ENCODE data around the gene MYO6.
"Not testable (repeated sequence)": the region's sequence is repeated elsewhere in the genome, so short reads cannot be mapped to it uniquely, and the experiment has no call there.

Gene MYO6

DNA sequence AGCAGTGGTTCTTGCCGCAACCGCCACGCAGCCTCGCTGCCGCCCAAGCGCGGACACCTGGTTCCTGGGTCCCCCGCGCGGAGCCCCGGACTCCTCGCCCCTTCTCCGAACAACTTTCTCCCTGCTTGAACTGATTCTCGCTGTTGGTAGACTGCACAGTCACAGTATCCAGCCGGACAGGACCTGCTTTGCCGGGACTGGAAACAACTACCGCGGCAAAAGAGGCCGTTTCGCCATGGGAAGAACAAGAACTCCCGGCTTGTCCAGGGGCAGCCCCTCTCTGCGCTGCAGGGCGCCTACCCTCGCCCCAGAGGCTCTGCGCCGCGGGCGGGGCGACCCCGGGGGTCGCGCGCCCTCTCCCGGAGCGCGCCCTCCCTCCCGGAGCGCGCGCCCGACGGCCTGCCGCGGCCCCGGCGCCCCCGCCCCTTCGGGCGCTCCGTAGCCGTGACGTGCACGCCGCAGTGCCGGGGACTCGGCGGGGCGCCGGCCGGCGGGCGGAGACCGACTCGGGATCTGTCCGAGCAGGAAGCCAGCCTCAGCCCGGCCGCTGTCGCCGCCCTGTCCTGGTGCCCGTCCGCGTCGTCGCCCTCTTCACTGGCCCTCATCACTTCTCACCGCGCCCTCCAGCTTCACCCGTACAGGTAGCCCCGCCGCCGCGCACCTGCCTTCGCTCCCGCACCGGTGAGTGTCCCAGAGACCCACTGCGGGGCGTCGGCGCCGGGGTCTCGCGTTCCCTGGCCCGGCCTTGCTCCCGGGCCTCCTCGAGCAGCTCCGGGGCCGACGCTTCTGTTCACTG lies at the start of gene MYO6:
Gene MYO6, plus strand, starts transcription at position 497 of the 796 bp plus-strand sequence. CDS start 68,309 bp downstream, outside the sequence.
- no peak for DNase-seq (ENCODE audit: low read depth)
- H3K4me3 ChIP-seq (ENCODE audit: low read depth, low read length), result peak within 1 kb of the TSS; percentile 80
- TF ChIP-seq, protein P1, sequence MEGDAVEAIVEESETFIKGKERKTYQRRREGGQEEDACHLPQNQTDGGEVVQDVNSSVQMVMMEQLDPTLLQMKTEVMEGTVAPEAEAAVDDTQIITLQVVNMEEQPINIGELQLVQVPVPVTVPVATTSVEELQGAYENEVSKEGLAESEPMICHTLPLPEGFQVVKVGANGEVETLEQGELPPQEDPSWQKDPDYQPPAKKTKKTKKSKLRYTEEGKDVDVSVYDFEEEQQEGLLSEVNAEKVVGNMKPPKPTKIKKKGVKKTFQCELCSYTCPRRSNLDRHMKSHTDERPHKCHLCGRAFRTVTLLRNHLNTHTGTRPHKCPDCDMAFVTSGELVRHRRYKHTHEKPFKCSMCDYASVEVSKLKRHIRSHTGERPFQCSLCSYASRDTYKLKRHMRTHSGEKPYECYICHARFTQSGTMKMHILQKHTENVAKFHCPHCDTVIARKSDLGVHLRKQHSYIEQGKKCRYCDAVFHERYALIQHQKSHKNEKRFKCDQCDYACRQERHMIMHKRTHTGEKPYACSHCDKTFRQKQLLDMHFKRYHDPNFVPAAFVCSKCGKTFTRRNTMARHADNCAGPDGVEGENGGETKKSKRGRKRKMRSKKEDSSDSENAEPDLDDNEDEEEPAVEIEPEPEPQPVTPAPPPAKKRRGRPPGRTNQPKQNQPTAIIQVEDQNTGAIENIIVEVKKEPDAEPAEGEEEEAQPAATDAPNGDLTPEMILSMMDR (IDR thresholded peaks at IDR 0.05; ENCODE audit: control insufficient read depth, extremely low read depth, insufficient read depth), result no peak

DNA sequence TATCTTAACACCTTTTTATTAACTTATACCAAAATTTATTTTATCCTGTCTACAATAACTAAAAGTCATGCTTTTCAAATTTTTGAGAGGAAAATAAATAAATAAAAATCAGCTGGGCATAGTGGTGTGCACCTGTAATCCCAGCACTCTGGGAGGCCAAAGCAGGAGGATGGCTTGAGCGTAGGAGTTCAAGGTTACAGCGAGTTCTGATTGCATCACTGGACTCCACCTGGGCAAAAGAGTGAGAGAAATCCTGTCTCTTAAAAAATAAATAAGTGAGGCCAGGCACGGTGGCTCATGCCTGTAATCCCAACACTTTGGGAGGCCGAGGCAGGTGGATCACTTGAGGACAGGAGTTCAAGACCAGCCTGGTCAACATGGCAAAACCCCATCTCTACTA lies 40.7 kb upstream of the MYO6 start:
- H3K4me3 ChIP-seq (ENCODE audit: low read depth, low read length); DNase-seq (ENCODE audit: low read depth): not testable (repeated sequence)

DNA sequence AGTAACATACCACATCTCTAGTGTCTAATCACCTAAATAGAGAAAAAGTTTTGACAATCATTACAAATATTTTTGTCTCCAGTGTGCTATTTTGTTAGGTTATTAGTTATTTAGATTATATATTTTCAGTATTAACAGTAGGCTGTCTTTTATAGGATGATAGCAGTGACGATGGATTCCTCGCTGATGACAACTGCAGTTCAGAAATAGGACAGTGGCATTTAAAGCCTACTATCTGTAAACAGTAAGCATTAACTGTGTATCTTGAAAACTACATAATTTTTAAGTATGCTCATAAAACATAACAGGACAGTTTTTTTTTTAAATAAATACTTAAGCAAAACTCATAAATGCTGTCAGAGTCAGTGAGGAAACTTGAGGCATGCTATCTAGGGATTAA lies 37.9 kb upstream of the MYO6 start:
- no peak for DNase-seq (ENCODE audit: low read depth)
- no peak overlapping the region for H3K4me3 ChIP-seq (ENCODE audit: low read depth, low read length)
- TF ChIP-seq, protein P1 (IDR thresholded peaks at IDR 0.05; ENCODE audit: control insufficient read depth, extremely low read depth, insufficient read depth), result no peak

DNA sequence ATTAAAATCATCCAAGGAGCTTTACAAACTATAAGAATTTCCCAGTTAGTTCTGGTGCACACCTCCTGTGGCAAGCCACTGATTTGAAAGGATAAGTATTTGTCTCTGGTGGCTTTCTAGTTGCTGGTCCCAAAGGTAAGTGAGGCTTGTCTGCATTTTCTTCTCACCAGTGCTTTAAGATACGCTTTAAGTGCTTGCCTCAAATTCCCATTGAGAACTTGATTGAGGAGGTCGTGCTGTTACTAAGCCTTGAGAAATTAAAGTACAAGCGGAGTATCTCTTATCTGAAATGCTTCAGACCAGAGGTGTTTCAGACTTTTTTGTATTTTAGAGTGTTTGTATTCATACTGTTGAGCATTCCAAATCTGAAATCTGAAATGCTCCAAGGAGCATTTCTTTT lies 29.9 kb upstream of the MYO6 start:
- no peak for DNase-seq (ENCODE audit: low read depth)
- no peak overlapping the region for H3K4me3 ChIP-seq (ENCODE audit: low read depth, low read length)

DNA sequence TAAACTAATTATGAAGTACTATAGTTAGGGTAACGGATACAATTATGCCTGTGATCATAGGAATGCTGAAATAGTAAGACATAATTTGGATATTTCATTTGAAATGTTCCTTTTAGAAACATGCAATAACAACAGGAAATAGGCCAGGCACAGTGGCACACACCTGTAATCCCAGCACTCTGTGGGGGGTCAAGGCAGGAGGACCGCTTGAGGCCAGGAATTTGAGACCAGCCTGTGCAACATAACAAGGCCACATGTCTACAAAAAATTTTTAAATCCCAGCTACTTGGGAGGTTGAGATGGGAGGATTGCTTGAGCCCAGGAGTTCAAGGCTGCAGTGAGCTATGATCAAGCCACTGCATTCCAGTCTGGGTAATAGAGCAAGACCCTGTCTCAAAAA lies 25.7 kb upstream of the MYO6 start:
- no peak overlapping the region for H3K4me3 ChIP-seq (ENCODE audit: low read depth, low read length)
- TF ChIP-seq, protein P1 (IDR thresholded peaks at IDR 0.05; ENCODE audit: control insufficient read depth, extremely low read depth, insufficient read depth), result no peak
- DNase-seq (ENCODE audit: low read depth), result no peak

More for the DNA sequence above, 29.9 kb upstream of the MYO6 start:
- TF ChIP-seq, protein P1 (IDR thresholded peaks at IDR 0.05; ENCODE audit: control insufficient read depth, extremely low read depth, insufficient read depth), result no peak

DNA sequence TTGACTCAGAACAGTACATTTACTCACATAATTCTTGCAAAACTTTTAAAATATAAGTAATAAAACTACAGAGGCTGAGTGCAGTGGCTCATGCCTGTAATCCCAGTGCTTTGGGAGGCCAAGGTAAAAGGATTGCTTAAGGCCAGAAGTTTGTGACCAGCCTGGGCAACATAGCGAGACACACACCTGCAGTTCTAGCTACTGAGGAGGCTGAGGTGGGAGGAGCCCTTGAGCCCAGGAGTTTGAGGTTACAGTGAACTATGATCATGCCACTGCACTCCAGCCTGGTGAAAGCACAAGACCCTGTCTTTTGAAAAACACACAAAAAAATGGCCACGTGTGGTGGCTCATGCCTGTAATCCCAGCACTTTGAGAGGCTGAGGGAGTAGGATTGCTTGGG lies 21.8 kb upstream of the MYO6 start:
- DNase-seq (ENCODE audit: low read depth), result no peak
- TF ChIP-seq, protein P1 (IDR thresholded peaks at IDR 0.05; ENCODE audit: control insufficient read depth, extremely low read depth, insufficient read depth), result no peak
- no peak overlapping the region for H3K4me3 ChIP-seq (ENCODE audit: low read depth, low read length)

DNA sequence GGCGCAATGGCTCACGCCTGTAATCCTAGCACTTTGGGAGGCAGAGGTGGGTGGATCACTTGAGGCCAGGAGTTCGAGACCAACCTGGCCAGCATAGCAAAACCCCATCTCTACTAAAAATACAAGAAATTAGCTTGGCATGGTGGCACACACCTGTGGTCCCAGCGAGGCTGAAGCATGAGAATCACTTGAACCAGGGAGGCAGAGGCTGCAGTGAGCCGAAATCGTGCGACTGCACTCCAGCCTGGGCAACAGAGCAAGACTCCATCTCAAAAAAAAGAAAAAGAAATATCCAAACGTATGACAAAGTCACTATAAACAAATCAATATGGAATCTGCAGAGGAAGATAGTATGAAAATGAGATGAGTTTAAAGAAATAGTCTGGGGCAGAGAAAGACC lies 18.0 kb upstream of the MYO6 start:
- H3K4me3 ChIP-seq (ENCODE audit: low read depth, low read length); DNase-seq (ENCODE audit: low read depth): not testable (repeated sequence)

DNA sequence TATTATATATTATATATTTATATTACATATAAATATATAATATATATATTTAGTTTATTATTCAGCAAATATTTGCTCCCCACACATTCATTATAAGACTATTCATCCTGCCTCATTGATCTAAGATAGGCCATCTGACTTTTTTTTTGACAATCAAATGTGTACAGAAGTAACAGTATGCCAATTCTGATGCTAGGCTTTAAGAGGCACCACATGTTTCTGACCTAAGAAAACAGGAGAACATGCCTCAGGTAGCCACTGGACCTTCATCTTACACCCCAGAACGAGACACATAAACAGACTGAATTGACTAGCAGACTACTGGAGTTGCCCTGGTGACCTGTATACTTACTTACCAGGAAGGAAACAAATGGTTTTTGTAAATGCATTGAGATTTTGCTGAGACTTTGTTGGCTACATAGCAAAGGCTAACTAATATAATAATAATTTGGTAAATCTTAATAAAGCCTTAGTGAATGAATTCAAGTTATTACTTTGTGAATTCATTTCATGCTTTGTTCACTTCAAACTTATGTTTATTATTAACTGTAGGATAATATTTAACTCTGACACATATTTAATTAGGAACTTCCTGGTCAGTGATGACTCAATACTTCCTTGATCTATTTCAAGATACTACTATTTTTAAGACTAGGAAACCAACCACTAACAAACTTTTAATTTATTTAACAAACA lies 13.4 kb upstream of the MYO6 start:
- DNase-seq (ENCODE audit: low read depth), result peak; percentile 96
- TF ChIP-seq, protein P1 (IDR thresholded peaks at IDR 0.05; ENCODE audit: control insufficient read depth, extremely low read depth, insufficient read depth), result no peak
- H3K4me3 ChIP-seq (ENCODE audit: low read depth, low read length), result no peak overlapping the region

Measured in LNCaP clone FGC (cell line).